ENCODE measurements around the gene TMC5. TPM values are rescaled to one million over a fixed set of nuclear protein-coding genes. Genes with fewer than 3 reads are reported as not detected.

Gene TMC5
- total RNA-seq, 4 donors from 2014 or later, result 1.1 to 2.0 (median 1.7) TPM

DNA sequence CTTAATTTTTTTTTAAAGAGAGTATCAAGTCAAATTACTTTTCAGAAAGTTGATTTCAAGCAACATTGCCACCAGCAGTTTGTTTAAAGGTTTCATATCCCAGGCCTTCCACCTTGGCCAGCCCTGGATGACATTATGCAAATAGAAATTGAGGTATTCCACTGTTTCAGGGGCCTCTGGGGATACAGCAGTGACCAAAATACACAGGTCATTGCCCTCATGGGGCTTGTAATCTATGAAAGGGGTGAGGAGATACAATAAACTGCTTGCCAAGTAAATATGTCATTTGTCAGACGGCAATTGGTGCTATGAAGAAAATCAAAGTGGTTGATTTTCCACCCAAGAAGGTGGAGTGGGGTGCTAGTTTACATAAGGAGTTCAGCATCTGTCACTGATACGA lies 37.8 kb upstream of the TMC5 start:
- WGBS, result 75% methylated on average over 2 of the region's 2 CpGs
- Histone ChIP-seq H3K27me3 (peaks cover 6% of the 10 kb centered on the region), H3K9me3 (no peaks in the 10 kb centered on the region), H3K27ac (no peak overlapping the region), H3K36me3 (no peaks in the 10 kb centered on the region), H3K4me3 (no peak overlapping the region), H3K4me1 (no peaks in the 10 kb centered on the region)
- no peak for DNase-seq (ENCODE audit: low spot score in 2 of 2)
- TF ChIP-seq EP300 (IDR thresholded peaks at IDR 0.05) (no peak), CTCF (IDR thresholded peaks at IDR 0.05) (no peak), POLR2AphosphoS5 (IDR thresholded peaks at IDR 0.05) (no peak)

- H3K27me3 ChIP-seq, result peaks cover 6% of the 10 kb centered on the region
- TF ChIP-seq POLR2A (IDR thresholded peaks at IDR 0.05) (no peak), POLR2AphosphoS5 (IDR thresholded peaks at IDR 0.05) (no peak), CTCF (IDR thresholded peaks at IDR 0.05) (no peak), EP300 (IDR thresholded peaks at IDR 0.05) (no peak)
- H3K4me1 ChIP-seq, result no peaks in the 10 kb centered on the region
- DNase-seq (ENCODE audit: low spot score in 2 of 2), result no peak
- 31% methylated on average over 3 of the region's 3 CpGs for WGBS
- no peaks in the 10 kb centered on the region for H3K36me3 ChIP-seq
- no peak overlapping the region for H3K27ac ChIP-seq
- no peak overlapping the region for H3K4me3 ChIP-seq
- H3K9me3 ChIP-seq, result no peaks in the 10 kb centered on the region
These were observed 37.4 kb upstream of the TMC5 start for GRCh38 chr16:19380328-19380727.

DNA sequence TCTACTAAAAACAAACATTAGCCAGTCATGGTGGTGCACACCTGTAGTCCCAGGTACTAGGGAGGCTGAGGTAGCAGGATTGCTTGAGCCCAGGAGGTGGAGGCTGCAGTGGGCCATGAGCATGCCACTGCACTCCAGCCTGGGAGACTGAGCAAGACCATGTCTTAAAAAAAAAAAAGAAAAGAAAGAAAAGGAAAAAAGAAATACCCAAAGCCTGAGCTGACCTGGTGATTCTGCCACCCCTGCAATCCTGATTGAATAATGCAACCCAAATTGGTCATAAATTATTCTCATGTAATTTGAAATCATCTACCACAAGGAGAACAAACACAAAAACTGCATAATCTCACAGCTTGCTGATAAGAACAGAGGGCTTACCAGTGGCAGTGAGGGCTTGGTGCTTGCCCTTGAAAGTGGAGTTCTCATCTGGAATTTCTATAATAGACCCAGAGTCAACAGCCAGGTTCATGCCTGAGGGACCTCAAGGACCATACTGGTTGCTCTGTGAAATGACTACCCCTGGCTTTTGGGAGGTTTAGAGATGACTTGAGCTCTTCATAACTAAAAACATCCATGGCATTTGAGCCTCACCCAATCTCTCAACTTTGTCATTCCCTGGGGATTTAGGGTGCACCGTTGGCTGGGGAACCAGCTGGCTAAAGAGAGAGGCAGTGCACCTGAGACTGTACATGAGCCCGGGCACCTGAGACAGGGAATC lies 35.4 kb upstream of the TMC5 start:
- H3K27ac ChIP-seq, result no peak overlapping the region
- WGBS, result 34% methylated on average over 2 of the region's 2 CpGs

DNA sequence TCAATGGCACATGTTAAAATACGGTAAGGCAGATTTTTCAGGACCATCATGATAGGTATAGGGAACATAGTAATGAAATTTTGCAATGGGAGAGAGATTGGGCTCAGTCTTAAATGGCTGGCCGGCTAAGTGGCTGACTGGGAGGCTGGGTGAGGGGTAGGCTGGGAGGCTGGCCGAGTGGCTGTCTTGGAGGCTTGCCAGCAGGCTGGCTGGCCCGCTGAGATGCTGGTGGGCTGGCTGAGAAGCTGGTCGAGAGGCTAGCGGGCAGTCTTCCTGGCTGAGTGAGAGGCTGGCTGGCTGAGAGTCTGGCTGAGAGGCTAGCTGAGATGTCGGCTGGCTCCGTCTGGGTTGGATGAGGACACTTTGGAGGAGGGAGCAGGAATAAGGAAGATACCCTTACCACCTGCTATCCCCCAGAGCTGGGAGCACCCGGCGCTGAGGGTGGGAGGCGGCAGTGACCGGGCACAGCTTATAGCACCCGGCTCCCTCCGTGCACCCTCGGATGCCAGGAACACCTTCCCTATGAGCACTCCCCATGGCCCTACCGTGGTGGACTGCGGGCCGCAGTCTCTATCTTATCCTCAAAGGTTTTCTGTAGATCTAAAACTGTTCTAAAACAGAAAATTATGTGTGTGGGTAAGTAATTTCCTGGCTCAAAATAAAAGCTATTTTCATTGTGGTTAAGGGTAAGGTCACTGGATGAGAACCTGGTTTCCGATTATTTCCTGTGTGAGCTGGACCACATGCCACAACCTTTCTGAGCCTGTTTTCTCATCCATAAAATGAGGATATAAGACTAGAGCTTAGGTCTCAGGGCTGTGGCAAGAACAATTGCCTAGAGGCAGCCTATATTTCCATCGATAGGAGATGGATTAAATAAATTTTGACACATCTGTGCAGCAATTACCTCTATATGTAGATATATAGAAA lies 34.5 kb upstream of the TMC5 start:
- Histone ChIP-seq H3K9me3 (no peaks in the 10 kb centered on the region), H3K27me3 (peaks cover 6% of the 10 kb centered on the region), H3K4me1 (no peaks in the 10 kb centered on the region), H3K27ac (no peak overlapping the region), H3K36me3 (no peaks in the 10 kb centered on the region), H3K4me3 (no peak overlapping the region)
- 58% methylated on average over 16 of the region's 20 CpGs for WGBS
- DNase-seq (ENCODE audit: low spot score in 2 of 2), result no peak
- TF ChIP-seq POLR2A (IDR thresholded peaks at IDR 0.05) (no peak), POLR2AphosphoS5 (IDR thresholded peaks at IDR 0.05) (no peak), CTCF (IDR thresholded peaks at IDR 0.05) (no peak), EP300 (IDR thresholded peaks at IDR 0.05) (no peak)

More for the DNA sequence above, 35.4 kb upstream of the TMC5 start:
- H3K27me3 ChIP-seq, result peaks cover 6% of the 10 kb centered on the region
- H3K36me3 ChIP-seq, result no peaks in the 10 kb centered on the region
- DNase-seq (ENCODE audit: low spot score in 2 of 2), result no peak
- no peak overlapping the region for H3K4me3 ChIP-seq
- H3K9me3 ChIP-seq, result no peaks in the 10 kb centered on the region
- no peaks in the 10 kb centered on the region for H3K4me1 ChIP-seq
- no peak for TF ChIP-seq EP300 (IDR thresholded peaks at IDR 0.05)
- TF ChIP-seq POLR2A (IDR thresholded peaks at IDR 0.05), result no peak
- no peak for TF ChIP-seq CTCF (IDR thresholded peaks at IDR 0.05)
- no peak for TF ChIP-seq POLR2AphosphoS5 (IDR thresholded peaks at IDR 0.05)

DNA sequence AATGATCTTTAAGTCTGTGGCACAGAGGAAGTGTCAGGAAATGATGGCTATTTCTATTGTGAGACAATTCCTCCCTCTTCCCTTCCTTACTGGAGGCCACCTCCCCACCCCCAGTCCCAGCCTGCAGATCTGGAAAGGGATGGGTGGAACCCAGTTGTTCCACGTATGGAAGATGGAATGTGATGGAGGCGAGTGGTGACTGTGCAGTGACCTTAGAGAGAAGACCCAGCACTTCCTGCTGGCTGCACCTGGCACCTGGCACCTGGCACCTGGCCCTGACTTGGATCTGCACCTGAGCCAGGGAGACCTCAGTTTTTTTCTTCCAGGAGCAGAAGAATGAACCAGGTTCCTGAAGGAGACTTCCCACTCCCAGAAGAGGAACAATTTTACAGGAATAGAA lies 33.0 kb upstream of the TMC5 start:
- H3K9me3 ChIP-seq, result no peaks in the 10 kb centered on the region
- no peak overlapping the region for H3K4me3 ChIP-seq
- H3K27ac ChIP-seq, result no peak overlapping the region
- no peak for DNase-seq (ENCODE audit: low spot score in 2 of 2)
- no peaks in the 10 kb centered on the region for H3K36me3 ChIP-seq
- H3K4me1 ChIP-seq, result no peaks in the 10 kb centered on the region
- H3K27me3 ChIP-seq, result peaks cover 6% of the 10 kb centered on the region
- TF ChIP-seq EP300 (IDR thresholded peaks at IDR 0.05), result no peak
- TF ChIP-seq CTCF (IDR thresholded peaks at IDR 0.05), result no peak
- no peak for TF ChIP-seq POLR2AphosphoS5 (IDR thresholded peaks at IDR 0.05)
- no peak for TF ChIP-seq POLR2A (IDR thresholded peaks at IDR 0.05)
- 49% methylated on average over 2 of the region's 2 CpGs for WGBS
